Non-pigmented ciliary epithelial cell (primary cell): ENCODE data around the gene LRRC26.
A peak's percentile ranks its signal among the peaks of the same experiment; 100 is the strongest.

Source experiments
- DNase-seq: peaks from one replicate; pipeline ENCODE4 v3.0.0-alpha.2; 2010; ENCODE audit warnings: low read depth

LRRC26 gene

DNA sequence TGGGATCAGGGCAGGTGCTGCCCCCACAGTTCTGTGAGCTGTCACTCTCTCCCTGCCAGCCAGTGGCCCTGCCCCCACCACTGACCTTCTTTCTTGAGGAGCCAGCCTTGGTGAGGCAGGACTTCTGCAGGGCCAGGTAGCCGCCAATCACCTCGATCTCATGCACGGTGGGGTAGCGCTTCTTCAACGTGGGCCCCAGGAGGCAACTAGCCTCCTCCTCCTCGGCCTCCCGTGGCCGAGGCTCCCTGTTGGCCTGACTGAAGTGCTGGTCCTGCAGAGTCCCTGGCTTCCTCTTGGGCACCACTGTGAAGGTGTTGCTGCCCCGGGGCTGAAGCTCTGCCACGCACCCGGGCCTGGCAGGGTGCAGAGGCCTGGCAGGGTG, 29.0 kb upstream of the LRRC26 start:
- DNase-seq = no peak

DNA sequence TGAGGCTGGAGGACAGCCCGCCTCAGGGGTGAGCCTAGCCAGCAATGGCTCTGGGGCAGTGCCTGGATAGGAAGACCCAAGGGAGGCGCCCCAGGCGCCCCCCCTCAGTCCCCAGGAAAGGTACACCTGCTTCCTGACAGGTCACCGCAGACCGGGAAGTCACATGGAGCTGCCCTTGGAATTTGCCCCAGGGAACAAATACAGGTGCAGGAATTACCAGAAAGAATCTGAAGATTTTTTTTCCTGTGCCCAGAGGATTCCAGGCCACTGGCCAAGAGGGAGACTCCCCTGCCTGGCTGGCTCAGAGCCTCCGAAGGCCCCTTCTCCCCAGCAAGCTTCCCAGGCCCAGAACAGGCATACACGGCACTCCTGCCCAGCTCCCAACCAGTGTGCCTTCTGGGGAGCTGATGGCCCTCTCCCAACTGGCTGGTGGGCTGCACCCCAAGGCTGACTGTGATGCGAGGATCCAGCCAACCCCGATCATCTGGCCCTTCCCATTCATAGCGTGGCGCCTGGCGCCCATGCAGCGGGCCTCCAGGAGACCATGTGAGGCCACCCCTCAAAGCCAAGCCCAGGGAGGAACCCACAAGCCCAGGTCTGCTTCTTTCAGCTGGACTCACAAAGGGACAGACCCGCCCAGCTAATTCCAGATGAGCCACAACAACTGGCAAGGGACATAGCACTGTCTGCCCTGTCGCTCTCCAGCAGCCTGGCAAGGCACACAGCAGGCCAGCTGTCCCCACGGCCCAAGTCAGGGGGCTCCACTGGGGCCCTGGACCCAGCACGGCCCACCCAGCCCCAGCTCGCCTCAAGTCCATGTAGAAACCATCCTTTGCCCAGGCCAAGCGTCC, 28.4 kb upstream of the LRRC26 start:
- no peak for DNase-seq

GRCh38 chr9:137195525-137196220, 25.8 kb upstream of the LRRC26 start:
- DNase-seq = no peak

DNA sequence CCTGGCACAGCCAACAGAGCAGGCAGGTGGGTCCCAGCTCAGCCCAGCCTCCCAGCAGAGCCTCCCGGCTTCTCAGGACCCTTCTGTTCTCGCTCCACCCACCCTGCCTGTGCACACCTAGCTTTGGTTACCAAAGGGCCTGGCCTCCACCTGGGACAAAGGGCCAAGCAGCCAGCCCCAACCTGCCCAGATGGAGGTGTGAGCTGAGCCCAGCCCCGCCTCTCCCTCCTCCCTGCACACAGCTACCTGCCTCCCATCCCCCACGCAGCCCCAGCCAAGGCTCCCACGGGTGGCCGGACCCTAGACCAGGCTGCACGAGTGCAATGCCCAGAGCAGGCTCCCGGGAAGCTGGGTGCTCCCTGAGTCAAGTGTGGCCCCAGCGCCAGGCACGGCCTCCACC, 25.1 kb upstream of the LRRC26 start:
- DNase-seq = no peak

DNA sequence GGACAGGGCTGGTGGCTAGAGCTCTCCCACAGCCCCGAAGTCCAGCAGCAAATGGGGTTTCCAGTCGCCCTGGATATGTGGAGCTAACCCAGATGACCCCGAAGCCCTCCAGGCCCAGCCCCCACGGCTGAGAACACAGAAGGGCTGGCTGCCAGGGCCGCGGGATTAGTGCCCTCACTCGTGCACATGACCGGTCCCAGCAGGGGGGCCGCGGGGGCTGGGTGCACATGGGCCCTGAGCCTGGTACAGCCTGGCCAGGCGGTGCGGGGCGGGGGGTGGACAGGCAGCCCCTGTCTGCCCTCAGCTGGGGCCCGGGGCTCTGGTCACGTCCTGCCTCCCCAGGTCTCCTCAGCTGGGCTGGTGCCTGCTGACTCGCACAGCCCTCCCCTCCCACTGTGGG, 24.5 kb upstream of the LRRC26 start:
- DNase-seq = no peak

DNA sequence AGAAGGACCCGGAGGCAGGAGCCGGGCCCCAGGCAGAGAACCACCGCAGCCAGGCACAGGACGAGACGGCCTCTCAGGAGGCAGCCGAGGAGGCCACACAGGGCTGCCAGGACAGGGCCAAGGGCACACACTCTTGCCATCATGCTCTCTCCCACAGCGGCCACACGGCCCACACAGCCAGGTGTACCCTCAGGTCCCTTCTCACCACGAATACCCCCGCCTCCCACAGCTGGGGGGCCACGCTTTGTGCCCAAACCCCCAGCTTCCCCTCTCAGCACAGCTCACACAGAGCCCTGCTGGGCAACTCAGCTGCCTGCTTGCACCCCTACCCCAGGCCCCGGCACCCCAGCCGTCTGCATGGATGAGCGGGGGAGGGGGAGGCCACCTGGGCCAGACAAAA, 23.9 kb upstream of the LRRC26 start:
- DNase-seq = no peak

DNA sequence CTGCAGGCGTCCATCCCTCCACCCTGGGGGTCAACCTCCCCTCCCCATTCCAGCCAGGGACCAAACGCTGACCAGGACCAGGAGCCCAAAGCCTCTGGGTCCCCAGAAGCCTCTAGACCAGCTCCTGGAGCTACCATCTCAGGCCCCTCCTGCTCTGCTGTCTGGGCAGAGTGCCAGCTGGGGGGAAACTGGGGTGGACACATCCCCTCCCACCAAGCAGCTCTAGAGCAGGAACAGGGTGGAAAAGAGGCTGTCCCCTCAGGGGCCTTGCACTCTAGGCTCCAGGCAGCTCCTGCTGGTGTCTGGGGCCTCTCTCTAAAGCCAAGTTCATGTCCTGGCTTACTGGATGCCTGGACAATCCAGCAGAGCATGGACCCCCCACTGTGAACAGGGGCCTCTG, 23.0 kb upstream of the LRRC26 start:
- DNase-seq = no peak

DNA sequence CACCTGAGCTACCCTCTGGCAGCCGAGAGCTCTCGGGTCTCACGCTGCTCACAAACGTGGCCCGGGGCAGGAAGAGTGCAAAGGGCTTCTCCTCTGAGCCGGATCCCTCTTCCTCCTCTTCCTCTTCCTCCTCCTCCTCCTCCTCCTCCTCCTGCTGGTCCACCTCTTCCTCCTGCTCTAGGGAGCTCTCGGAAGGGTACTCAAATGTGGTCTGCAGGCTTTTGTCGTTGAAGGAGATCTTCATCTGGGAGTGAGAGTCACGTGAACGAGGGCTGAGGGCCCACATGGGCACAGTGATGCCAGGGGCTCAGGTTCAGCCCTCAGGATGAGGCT, 22.6 kb upstream of the LRRC26 start:
- no peak for DNase-seq

GRCh38 chr9:137191691-137192447, 22.0 kb upstream of the LRRC26 start:
- no peak for DNase-seq

DNA sequence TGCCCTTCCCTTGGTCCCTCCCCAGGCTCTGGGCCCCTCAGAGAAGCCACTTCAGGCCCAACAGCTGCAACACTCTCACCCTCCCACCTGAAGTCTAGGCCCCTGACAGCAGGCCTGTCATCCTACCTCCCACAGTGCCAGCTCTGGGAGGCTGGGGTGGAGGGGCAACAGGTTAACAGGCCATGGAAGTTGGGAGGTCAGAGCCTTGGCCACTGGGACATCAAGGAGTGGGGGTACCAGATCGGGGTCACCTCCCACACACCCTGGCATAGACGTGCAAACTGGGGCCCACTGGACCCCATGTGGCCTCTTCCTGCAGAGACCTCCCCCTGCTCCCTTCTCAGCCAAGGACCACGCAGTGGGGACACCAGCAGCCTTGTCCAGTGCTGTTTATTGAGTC, 21.4 kb upstream of the LRRC26 start:
- DNase-seq = no peak

DNA sequence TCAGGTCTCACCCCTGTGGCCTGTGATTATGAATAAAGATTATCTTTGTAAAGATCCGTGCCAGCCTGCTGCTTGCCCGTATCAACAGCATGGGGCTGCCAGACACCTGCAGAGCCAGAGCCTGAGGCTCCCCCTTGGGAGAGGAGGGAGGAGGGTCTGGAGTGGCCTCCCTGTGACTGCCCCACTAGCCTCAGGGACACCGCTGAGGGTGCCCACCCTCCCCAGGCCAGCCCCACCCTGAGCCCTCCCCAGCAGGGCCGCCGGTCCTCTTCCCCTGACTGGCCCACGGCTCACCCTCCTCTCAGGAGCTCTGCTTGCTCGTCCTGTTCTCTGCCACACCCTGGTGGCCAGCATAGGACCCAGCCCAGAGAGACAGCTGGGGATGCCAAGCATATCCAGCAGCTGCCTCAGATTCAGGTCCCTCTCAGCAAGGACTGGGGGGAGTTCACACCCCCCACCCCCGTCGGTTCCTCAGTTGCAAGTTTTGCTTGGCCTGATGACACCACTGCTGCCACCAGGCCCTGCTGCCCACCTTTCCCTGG, 20.5 kb upstream of the LRRC26 start:
- DNase-seq = no peak

DNA sequence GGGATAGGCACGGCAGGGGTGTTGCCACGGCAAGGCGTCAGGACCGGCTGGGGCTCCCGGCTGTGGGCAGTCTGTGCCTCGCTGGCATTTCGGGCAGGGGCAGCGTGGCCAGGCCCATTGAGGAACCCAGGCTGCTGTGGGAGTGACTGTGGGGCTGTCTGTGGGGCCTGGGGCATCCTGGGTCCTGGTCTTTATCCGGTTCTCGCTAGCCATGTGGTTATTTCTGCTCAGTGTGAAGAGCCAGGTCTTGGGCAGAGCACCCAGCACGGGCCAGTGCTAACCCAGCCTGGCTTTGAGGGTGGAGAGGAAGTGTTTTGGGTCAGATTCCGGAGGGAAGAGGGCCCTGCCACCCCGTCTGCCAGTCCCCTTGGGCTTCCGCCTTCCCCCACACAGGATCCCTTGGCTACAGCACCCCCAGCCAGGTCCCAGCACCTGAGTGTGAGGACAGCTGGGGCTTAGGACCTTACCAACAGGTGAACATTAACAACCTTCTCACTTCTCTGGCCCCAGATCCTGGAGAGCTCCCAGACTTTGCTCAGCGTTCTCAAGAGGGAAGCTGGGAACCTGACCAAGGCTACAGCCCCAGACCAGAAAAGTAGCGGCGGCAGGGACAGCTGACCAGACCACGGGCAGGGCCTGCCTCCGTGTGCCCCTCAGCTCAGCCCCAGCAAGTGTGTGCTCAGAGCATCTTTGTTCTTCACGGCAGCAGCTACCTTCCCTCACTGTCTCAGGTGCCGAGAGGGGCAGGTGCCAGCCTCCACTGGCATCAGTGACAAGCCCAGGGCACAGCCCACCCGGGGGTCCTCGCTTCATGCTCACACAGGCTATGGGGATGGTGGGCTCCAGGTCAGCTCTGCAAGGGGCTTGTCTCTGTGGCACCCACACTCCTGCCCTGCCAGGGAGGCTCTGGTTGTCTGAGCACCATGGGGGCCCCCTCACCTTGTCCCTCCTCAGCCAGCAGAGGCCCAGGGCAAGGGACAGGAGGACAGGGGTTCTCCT, 19.7 kb upstream of the LRRC26 start:
- DNase-seq = no peak

DNA sequence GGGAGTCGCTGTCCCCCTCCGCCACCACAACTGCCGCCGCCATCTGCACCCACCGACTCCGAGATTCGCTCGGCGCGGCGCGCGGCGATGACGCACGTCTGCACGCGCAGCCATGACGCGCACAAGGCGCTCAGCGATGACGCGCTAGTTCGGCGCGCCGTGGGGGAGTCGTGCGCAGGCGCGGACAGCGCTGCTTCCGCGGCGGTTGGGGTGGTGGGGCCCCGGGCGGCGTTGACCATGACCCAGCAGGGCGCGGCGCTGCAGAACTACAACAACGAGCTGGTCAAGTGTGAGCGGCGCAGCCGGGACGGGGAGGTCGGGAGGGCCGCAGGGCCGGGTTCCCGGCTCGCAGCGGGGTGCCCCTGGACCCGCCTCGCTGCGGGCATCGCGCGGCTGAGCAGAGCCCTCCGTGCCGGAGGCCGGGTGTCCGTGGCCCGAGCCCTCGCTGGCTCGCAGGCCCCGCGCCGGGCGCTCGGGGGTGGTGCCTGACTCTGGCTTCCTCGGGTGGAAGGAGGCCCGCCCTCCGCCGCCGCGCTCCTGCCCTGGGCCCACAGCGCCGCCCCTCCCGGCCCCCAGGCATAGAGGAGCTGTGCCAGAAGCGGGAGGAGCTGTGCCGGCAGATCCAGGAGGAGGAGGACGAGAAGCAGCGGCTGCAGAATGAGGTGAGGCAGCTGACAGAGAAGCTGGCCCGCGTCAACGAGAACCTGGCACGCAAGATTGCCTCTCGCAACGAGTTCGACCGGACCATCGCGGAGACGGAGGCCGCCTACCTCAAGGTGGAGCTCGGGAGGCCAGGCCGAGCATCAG, 18.8 kb upstream of the LRRC26 start, which contains the start of the genes ANAPC2 and SSNA1:
TSS of gene ANAPC2 (minus strand) at position 71 of the 807 bp plus-strand sequence. CDS start at position 43, 28 bp downstream.
TSS of gene SSNA1 (plus strand) at position 187 of the 807 bp plus-strand sequence. CDS start at position 238, 51 bp downstream.
- DNase-seq = peak; percentile 63

DNA sequence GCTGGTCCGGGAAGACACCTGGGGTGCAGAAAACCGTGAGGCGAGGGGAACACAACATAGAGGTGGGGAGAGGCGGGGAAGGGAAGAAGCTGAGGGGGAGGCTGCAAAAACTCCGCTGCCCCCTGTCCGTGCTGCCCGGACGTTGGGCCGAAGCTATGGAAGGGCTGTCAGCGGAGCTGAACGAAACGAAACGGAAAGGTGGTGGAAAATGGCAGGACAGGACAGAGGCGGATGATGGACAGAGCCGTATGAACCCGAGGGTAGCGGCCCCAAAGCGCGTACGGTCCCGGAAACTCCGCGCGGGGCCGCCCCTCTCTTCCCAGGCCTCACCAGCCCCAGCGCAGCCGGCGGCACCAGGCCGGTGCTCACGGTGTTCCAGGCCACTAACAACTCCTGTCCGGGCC, 18.2 kb upstream of the LRRC26 start:
- no peak for DNase-seq

- DNase-seq = no peak
Measured at GRCh38 chr9:137187386-137187785, 17.5 kb upstream of the LRRC26 start.

DNA sequence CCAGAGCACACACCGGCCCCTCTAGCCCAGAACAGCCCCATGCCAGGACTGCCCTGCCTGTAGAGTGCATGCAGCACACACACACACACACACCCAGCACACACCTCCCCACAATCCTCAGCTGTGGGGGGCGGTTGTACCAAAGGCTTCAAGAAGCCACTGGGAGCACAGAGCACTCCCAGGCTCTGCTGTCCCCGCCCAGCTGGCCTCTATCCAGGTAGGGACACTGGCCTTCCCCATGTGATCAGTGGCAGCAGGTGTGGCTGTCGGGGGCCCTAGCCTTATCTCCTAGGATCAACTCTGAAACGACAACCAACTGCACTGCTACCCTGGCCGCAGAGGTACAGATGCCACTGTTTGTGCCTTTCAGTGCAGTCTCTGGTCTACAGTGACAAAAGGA, 16.5 kb upstream of the LRRC26 start:
- DNase-seq = no peak

- DNase-seq = no peak
Measured at GRCh38 chr9:137185921-137186320, 16.1 kb upstream of the LRRC26 start.

DNA sequence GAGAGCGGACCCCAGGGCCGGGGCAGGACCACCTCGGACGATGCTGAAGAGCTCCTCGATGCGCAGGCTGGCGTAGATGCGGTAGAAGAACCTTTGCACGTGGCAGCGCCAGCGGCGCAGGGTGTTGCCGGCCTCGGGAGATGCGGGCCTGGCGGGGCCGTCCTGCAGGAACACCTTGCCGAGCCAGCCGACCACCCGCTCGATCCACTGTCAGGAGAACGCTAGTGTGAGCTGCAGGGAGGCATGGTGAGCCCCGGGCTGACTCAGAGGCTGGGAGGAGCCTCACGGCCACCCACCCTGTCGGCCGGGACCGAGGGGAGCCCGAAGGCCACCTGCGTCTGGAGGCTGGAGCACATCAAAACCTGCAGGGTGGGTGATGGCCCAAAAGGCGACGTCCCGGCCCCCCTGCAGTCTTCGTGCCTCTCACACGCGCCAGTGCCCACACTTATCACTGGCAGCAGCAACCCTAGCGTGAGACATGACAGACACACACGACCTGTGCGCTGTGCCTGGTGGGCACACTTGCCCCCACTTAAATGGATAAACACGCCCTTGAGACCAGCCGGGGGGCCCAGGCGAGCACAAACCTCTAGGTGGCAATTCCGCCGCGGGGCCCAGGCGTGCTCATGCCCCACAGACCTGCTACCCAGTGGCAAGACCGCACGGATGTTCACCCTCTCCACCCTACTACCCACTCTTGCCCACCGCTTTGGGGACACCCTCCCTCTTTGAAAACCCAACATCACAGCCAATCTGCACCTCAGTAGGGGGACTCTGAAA, 15.2 kb upstream of the LRRC26 start:
- no peak for DNase-seq

GRCh38 chr9:137183980-137184595, 14.2 kb upstream of the LRRC26 start:
- DNase-seq = no peak
